Measurements from ENCODE around the gene TIMM23B.
"Not testable (repeated sequence)": the region's sequence is repeated elsewhere in the genome, so short reads cannot be mapped to it uniquely, and the experiment has no call there.

Gene TIMM23B

DNA sequence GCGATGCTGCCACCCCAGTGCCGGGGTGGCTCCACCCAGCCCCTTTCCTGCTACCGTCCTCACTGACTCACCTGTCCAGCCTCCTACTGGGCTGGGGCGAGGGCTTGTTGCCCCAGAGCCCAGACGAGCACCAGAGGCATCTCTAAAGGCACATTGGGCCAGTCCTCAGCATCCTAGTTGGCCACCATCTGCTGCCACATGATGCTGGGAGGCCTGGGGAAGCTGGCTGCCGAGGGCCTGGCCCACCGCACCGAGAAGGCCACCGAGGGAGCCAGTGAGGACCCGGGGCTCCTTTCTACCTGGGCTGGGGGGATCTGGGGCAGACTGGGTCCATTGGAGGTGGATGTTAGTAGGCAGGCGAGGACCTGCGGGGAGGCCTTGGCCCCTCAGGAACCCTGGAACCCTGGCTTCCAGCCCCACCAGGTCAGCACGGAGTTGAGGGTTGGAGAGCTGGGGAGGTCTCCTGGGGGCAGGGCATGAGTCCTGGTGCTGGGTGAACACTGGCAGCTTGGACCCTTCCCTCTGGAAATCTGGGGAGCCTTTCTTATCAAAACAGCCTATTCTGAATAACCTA lies 78.7 kb downstream of the TIMM23B start:
- not testable (repeated sequence) for H3K4me1 ChIP-seq (ENCODE audit: insufficient read depth, low read length); H3K9ac ChIP-seq (ENCODE audit: low read depth, low read length); H3K9me3 ChIP-seq (ENCODE audit: control insufficient read depth, insufficient read depth, low read length); H3K36me3 ChIP-seq (ENCODE audit: insufficient read depth, low read length)

DNA sequence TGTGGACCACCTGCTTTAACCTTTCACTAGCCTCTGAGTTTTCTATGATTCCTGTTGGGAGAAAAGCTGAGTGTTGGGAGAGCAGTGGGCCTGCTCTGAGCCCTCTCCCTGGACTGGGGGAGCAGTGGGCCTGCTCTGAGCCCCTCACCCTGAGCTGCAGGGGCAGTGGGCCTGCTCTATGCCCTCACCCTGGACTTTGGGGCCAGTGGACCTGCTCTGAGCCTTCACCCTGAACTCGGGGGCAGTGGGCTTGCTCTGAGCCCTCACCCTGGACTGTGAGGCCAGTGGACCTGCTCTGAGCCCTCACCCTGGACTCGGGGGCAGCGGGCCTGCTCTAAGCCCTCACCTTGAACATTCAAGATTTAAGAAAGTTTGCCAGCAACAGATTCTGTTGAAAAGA lies 79.8 kb downstream of the TIMM23B start:
- Histone ChIP-seq H3K9ac (ENCODE audit: low read depth, low read length) (no peak overlapping the region), H3K9me3 (ENCODE audit: control insufficient read depth, insufficient read depth, low read length) (no peaks in the 10 kb centered on the region)

More for the DNA sequence above, 79.8 kb downstream of the TIMM23B start:
- no peaks in the 10 kb centered on the region for H3K36me3 ChIP-seq (ENCODE audit: insufficient read depth, low read length)
- H3K4me1 ChIP-seq (ENCODE audit: insufficient read depth, low read length), result no peaks in the 10 kb centered on the region
